Activated CD8-positive, alpha-beta T cell treated with anti-CD3 and anti-CD28 coated beads, Interleukin-2, amount 10 ng/mL, durations not matched to agents 7 days and 5 days (primary cell): Measurements from ENCODE around the gene TLCD4. TPM values are rescaled to one million over a fixed set of nuclear protein-coding genes. Genes with fewer than 3 reads are reported as not detected.
"Not testable (repeated sequence)": the region's sequence is repeated elsewhere in the genome, so short reads cannot be mapped to it uniquely, and the experiment has no call there.

Source experiments
- ATAC-seq: fragments of 150-1000 bp; cut with Tn5 transposase; one replicate; pipeline ENCODE4 v1.10.0; 2021; ENCODE audit warnings: moderate library complexity
- CTCF ChIA-PET: fragments of 350-600 bp; sonication (Branson Sonifier 250); formaldehyde crosslinking; loops from one replicate; lab custom pipeline; 2021; ENCODE audit warnings: antibody characterized with exemption; lab: Charles Lee
- POLR2A ChIA-PET: fragments of 350-600 bp; sonication (Branson Sonifier 250); formaldehyde crosslinking; loops from one replicate; lab custom pipeline; 2021; ENCODE audit warnings: antibody characterized with exemption; lab: Charles Lee
- DNase-seq: peaks from one replicate; pipeline ENCODE4 v3.0.0-alpha.2; 2020
- H3K27ac Mint-ChIP-seq: one replicate; pipeline ENCODE4 v1.8.0; 2021; ENCODE audit warnings: mild to moderate bottlenecking, mixed read lengths
- H3K27me3 Mint-ChIP-seq: one replicate; pipeline ENCODE4 v1.8.0; 2021; ENCODE audit warnings: low read depth, mixed read lengths
- H3K36me3 Mint-ChIP-seq: one replicate; pipeline ENCODE4 v1.8.0; 2021; ENCODE audit warnings: low read depth, mixed read lengths
- H3K4me1 Mint-ChIP-seq: one replicate; pipeline ENCODE4 v1.8.0; 2021; ENCODE audit warnings: low read depth, mixed read lengths
- H3K4me3 Mint-ChIP-seq: one replicate; pipeline ENCODE4 v1.8.0; 2021; ENCODE audit warnings: mild to moderate bottlenecking, mixed read lengths
- H3K9me3 Mint-ChIP-seq: one replicate; pipeline ENCODE4 v1.8.0; 2022; ENCODE audit warnings: mixed read lengths; ENCODE audit not compliant: insufficient read depth
- total RNA-seq, 2 experiments: library from RNA; stranded (reverse); gene quantifications; one replicate each; pipeline ENCODE4 v1.2.3, GENCODE V29; 2021

The TLCD4 gene
- total RNA-seq, 2 experiments from 2014 or later: not detected

GRCh38 chr1:95080879-95081278 is 36.3 kb upstream of the TLCD4 start:
- H3K27me3 Mint-ChIP-seq: peaks cover 5% of the 10 kb centered on the region
- DNase-seq (no peak), ATAC-seq (no peak)
- H3K4me3 Mint-ChIP-seq: no peak overlapping the region
- H3K27ac Mint-ChIP-seq: no peak overlapping the region
- H3K4me1 Mint-ChIP-seq: peaks cover 4% of the 10 kb centered on the region
- H3K9me3 Mint-ChIP-seq: no peaks in the 10 kb centered on the region
- POLR2A ChIA-PET: no interaction called here
- CTCF ChIA-PET: interaction anchor here (1.6 kb wide), 1 partner anchor 153 kb away, joined by 7 read pairs; the partner anchor contains the start of gene RWDD3
- no peaks in the 10 kb centered on the region for H3K36me3 Mint-ChIP-seq

GRCh38 chr1:95084317-95085176 is 32.6 kb upstream of the TLCD4 start:
- CTCF ChIA-PET: interaction anchor here (0.5 to 2.7 kb wide), 15 partner anchors 9 to 291 kb away, joined by 3 to 22 read pairs (median 6); partner anchors contain the start of genes ALG14, RWDD3 and TLCD4

GRCh38 chr1:95085376-95085775 is 31.8 kb upstream of the TLCD4 start:
- POLR2A ChIA-PET: interaction anchor here (1.4 kb wide), 1 partner anchor 148 kb away, joined by 3 read pairs; the partner anchor contains the start of gene RWDD3
- H3K9me3 Mint-ChIP-seq: no peaks in the 10 kb centered on the region
- peaks cover 10% of the 10 kb centered on the region for H3K27me3 Mint-ChIP-seq
- no peak overlapping the region for H3K27ac Mint-ChIP-seq
- H3K4me1 Mint-ChIP-seq: peaks cover 4% of the 10 kb centered on the region
- CTCF ChIA-PET: interaction anchor here (1.0 to 2.7 kb wide), 8 partner anchors 9 to 154 kb away, joined by 4 to 22 read pairs (median 9); partner anchors contain the start of genes ALG14, RWDD3 and TLCD4
- no peak overlapping the region for H3K4me3 Mint-ChIP-seq
- ATAC-seq (no peak), DNase-seq (no peak)
- no peaks in the 10 kb centered on the region for H3K36me3 Mint-ChIP-seq

More at GRCh38 chr1:95084317-95085176, 32.6 kb upstream of the TLCD4 start:
- Mint-ChIP-seq H3K4me3 (no peak overlapping the region), H3K27me3 (peaks cover 10% of the 10 kb centered on the region), H3K4me1 (peaks cover 4% of the 10 kb centered on the region), H3K27ac (no peak overlapping the region), H3K36me3 (no peaks in the 10 kb centered on the region), H3K9me3 (no peaks in the 10 kb centered on the region)
- peak; percentile 51 for ATAC-seq
- POLR2A ChIA-PET: interaction anchor here (0.6 to 1.4 kb wide), 2 partner anchors 11 to 149 kb away, joined by 3 read pairs; partner anchors contain the start of gene RWDD3
- peak; percentile 29 for DNase-seq

GRCh38 chr1:95086949-95087533 is 30.1 kb upstream of the TLCD4 start:
- Mint-ChIP-seq H3K9me3 (no peaks in the 10 kb centered on the region), H3K27ac (no peak overlapping the region), H3K4me1 (peaks cover 4% of the 10 kb centered on the region), H3K4me3 (no peak overlapping the region), H3K36me3 (no peaks in the 10 kb centered on the region), H3K27me3 (peaks cover 10% of the 10 kb centered on the region)
- DNase-seq (no peak), ATAC-seq (no peak)
- POLR2A ChIA-PET: no interaction called here
- CTCF ChIA-PET: no interaction called here

- Mint-ChIP-seq H3K27me3 (peaks cover 10% of the 10 kb centered on the region), H3K9me3 (no peaks in the 10 kb centered on the region), H3K4me1 (peaks cover 4% of the 10 kb centered on the region), H3K36me3 (no peaks in the 10 kb centered on the region), H3K4me3 (no peak overlapping the region), H3K27ac (no peak overlapping the region)
- CTCF ChIA-PET: interaction anchor here (0.9 kb wide), 1 partner anchor 146 kb away, joined by 3 read pairs; the partner anchor contains the start of gene RWDD3
- ATAC-seq: no peak
- DNase-seq: no peak
- POLR2A ChIA-PET: no interaction called here
Observed at GRCh38 chr1:95088303-95088702, 28.9 kb upstream of the TLCD4 start.

GRCh38 chr1:95089650-95090287 is 27.4 kb upstream of the TLCD4 start:
- no peak overlapping the region for H3K4me3 Mint-ChIP-seq
- DNase-seq (no peak), ATAC-seq (no peak)
- ChIA-PET POLR2A (no interaction called here), CTCF (no interaction called here)
- H3K9me3 Mint-ChIP-seq: no peaks in the 10 kb centered on the region
- peaks cover 8% of the 10 kb centered on the region for H3K27me3 Mint-ChIP-seq
- H3K27ac Mint-ChIP-seq: no peak overlapping the region
- no peaks in the 10 kb centered on the region for H3K36me3 Mint-ChIP-seq
- H3K4me1 Mint-ChIP-seq: no peaks in the 10 kb centered on the region

GRCh38 chr1:95091290-95091689 is 25.9 kb upstream of the TLCD4 start:
- POLR2A ChIA-PET, H3K9me3 Mint-ChIP-seq, H3K4me3 Mint-ChIP-seq, ATAC-seq, H3K36me3 Mint-ChIP-seq, CTCF ChIA-PET, DNase-seq, H3K4me1 Mint-ChIP-seq, H3K27ac Mint-ChIP-seq: not testable (repeated sequence)
- peaks cover 11% of the 10 kb centered on the region for H3K27me3 Mint-ChIP-seq

GRCh38 chr1:95092891-95093290 is 24.3 kb upstream of the TLCD4 start:
- H3K4me1 Mint-ChIP-seq, CTCF ChIA-PET, ATAC-seq, H3K27me3 Mint-ChIP-seq, H3K4me3 Mint-ChIP-seq, POLR2A ChIA-PET, H3K27ac Mint-ChIP-seq, H3K36me3 Mint-ChIP-seq, DNase-seq, H3K9me3 Mint-ChIP-seq: not testable (repeated sequence)

GRCh38 chr1:95093296-95093695 is 23.9 kb upstream of the TLCD4 start:
- no peaks in the 10 kb centered on the region for H3K4me1 Mint-ChIP-seq
- no peak overlapping the region for H3K4me3 Mint-ChIP-seq
- no peak overlapping the region for H3K27ac Mint-ChIP-seq
- H3K9me3 Mint-ChIP-seq: no peaks in the 10 kb centered on the region
- ChIA-PET CTCF (interaction anchor here (2.5 kb wide), 1 partner anchor 8 kb away, joined by 9 read pairs; no protein-coding TSS in a partner anchor), POLR2A (no interaction called here)
- ATAC-seq (no peak), DNase-seq (no peak)
- H3K36me3 Mint-ChIP-seq: no peaks in the 10 kb centered on the region
- H3K27me3 Mint-ChIP-seq: peaks cover 6% of the 10 kb centered on the region

GRCh38 chr1:95094923-95095322 is 22.2 kb upstream of the TLCD4 start:
- no peak for DNase-seq
- Mint-ChIP-seq H3K4me1 (no peaks in the 10 kb centered on the region), H3K27me3 (peaks cover 6% of the 10 kb centered on the region), H3K4me3 (no peak overlapping the region), H3K36me3 (no peaks in the 10 kb centered on the region), H3K9me3 (no peaks in the 10 kb centered on the region), H3K27ac (no peak overlapping the region)
- ChIA-PET POLR2A (no interaction called here), CTCF (interaction anchor here (2.5 kb wide), 1 partner anchor 10 kb away, joined by 9 read pairs; no protein-coding TSS in a partner anchor)
- ATAC-seq: no peak

GRCh38 chr1:95095833-95096217 is 21.3 kb upstream of the TLCD4 start:
- Mint-ChIP-seq H3K27ac (no peak overlapping the region), H3K9me3 (no peaks in the 10 kb centered on the region), H3K4me1 (no peaks in the 10 kb centered on the region), H3K27me3 (peaks cover 6% of the 10 kb centered on the region), H3K4me3 (no peak overlapping the region), H3K36me3 (no peaks in the 10 kb centered on the region)
- ATAC-seq (no peak), DNase-seq (no peak)
- ChIA-PET CTCF (interaction anchor here (2.5 kb wide), 1 partner anchor 11 kb away, joined by 9 read pairs; no protein-coding TSS in a partner anchor), POLR2A (no interaction called here)
